GM21515 (cell line): ENCODE results near the gene CYP8B1.

Source experiments
- ATAC-seq: cut with Tn5 transposase; IDR thresholded peaks from one replicate; pipeline ENCODE4 v1.9.1; 2021; ENCODE audit not compliant: unreplicated experiment

CYP8B1 gene

DNA sequence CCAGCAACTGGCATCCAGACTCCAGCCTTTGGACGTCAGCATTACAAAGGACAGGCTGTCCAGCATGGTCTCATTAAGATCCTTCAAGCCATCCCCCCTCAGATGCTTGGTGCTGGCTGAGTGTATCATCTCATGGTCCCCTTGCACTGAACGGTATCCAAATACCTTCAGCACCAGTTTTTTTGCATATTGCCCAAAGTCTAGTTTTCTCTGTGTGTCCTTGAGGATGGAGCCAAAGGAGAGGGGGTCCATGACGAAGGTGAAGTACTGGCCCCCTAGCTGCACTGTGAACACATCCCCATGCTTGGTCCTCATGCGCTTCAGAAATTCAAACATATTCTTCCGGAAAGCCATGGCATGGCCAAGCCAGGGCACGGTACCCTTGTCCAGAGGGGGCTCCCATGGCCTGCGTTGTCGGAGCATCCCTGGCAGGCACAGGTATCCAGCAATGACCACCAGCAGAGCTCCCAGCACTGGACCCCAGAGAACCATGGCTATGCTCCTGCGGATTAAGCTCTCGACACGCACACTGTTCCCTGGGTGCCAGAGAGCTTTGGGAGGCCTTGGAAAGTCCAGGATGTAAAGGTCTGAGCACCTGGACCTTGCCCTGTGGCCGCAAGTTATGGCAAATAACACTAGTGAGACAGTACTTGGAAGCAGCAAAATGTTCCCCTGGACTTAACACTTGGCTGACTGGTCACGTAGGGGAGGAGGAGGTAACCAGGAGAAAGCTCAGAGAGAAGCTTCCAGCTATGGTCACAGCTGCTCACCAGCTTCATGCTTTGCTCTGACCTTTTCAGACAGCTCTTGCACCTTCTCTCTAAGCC, at the start of gene CYP8B1:
Gene CYP8B1 (minus strand): TSS at position 555 of the 827 bp plus-strand sequence. CDS start 63 bp downstream, at position 492.
- no peak for ATAC-seq

DNA sequence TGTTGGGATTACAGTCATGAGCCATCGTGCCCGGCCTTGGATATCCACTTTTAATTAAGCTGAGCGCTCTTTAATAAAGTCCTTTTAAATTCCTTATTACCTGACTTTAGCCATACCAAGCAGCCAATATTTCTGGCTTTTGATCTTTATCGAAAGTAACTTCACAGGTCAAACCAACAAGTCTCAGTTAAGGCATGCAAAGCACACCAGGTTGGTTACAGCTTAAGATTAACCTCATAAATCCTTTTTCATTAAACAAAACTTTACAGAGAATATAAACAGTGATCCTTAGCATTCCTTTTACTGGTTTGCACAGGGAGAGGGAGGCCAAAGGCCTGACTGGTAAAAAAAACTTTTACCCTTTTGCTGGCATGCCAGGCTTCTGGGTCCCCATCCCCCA, 47.9 kb upstream of the CYP8B1 start:
- no peak for ATAC-seq

GRCh38 chr3:42914771-42915515, 39.3 kb upstream of the CYP8B1 start:
- no peak for ATAC-seq

DNA sequence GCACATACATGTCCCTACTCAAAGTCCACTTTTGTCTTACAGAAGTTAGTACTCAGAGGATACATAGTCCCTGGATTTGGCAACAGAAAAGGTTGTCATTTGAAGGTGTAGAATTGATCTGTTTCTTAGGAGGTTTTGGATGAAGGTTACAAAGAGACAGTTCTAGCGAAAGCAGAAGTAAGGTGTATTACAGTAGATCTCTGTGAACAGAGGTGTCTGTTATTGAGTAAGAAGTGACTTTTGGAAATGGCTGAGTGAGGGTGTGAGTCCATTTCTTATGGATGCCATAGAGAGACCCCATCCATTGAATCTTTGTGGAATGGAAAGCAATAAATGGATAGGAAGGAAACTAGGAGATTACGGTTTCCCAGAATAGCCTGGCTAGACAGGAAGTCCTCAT, 35.9 kb upstream of the CYP8B1 start:
- no peak for ATAC-seq

DNA sequence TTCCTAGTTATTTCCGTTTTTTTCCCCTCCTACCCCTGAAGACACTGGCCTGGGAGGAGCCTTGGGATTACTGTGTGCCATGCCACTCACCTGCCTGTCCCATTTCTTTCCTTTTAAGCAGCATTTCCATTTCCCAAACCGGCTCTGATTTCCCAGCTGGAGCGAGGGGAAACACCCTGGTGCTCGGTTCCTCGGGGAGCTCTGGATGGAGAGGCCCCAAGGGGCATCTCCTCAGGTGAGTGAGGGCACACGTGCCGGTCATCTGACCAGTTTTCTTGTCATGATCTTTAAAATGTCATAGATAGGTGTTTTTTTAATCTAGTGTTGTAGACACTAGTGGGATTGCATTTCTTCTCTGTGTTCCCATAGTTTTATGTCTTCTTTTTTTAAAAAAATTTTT, 33.0 kb upstream of the CYP8B1 start:
- no peak for ATAC-seq

GRCh38 chr3:42906848-42907183, 31.1 kb upstream of the CYP8B1 start:
- no peak for ATAC-seq

- ATAC-seq = no peak
Observed at GRCh38 chr3:42906070-42906847, 30.6 kb upstream of the CYP8B1 start, which contains the start of gene ZNF662. TSS of gene ZNF662 (plus strand) at chr3:42906142. CDS start at chr3:42908115, 1,973 bp downstream.

GRCh38 chr3:42905740-42906069, 30.0 kb upstream of the CYP8B1 start:
- ATAC-seq = no peak

DNA sequence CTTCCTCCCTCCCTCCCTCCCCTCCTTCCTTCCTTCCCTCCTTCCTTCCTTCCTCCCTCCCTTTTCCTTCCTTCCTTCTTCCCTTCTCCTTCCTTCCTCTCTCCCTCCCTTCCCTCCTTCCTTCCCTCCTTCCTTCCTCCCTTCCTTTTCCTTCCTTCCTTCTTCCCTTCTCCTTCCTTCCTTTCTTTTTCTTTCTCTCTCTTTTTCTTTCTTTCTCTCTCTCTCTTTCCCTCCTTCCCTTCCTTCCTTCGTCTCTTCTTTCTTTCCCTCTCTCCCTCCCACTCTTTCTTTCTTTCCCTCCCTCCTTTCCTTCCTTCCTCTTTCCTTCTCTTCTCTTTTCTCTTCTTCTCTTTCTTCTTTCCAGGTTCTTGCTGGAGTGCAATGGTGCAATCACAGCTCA, 28.4 kb upstream of the CYP8B1 start:
- no peak for ATAC-seq

DNA sequence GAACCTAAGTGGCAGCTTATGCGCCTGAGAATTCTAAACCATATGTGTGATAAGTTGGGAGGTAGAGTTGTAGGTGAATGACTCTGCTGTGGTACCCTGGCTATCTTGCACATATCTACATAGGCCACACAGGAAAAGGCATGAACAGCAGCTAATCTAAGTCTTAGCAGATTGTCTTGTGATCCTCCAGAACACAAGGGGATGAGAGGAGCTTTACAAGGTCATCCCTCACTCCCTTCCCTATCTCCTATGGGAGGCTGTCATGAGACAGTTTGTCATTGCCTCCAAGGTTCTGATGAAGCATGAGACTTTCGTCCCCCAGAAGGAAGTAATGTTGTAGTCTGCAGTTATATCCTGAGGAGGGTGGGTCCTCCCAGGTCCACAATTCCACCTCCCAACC, 26.6 kb upstream of the CYP8B1 start:
- ATAC-seq = no peak

DNA sequence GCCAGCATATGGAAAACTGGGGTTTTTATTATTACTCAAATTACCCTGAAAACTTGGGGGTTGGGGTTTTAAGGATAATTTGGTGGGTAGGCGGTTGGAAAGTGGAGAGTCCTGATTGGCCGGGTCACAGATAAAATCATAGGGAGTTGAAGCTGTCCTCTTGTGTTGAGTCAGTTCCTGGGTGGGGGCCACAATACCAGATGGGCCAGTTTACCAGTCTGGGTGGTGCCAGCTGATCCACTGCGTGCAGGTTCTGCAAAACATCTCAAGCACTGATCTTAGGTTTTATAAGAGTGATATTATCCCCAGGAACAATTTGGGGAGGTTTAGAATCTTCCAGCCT, 25.4 kb upstream of the CYP8B1 start:
- ATAC-seq = no peak

GRCh38 chr3:42900226-42901072, 24.8 kb upstream of the CYP8B1 start:
- no peak for ATAC-seq

DNA sequence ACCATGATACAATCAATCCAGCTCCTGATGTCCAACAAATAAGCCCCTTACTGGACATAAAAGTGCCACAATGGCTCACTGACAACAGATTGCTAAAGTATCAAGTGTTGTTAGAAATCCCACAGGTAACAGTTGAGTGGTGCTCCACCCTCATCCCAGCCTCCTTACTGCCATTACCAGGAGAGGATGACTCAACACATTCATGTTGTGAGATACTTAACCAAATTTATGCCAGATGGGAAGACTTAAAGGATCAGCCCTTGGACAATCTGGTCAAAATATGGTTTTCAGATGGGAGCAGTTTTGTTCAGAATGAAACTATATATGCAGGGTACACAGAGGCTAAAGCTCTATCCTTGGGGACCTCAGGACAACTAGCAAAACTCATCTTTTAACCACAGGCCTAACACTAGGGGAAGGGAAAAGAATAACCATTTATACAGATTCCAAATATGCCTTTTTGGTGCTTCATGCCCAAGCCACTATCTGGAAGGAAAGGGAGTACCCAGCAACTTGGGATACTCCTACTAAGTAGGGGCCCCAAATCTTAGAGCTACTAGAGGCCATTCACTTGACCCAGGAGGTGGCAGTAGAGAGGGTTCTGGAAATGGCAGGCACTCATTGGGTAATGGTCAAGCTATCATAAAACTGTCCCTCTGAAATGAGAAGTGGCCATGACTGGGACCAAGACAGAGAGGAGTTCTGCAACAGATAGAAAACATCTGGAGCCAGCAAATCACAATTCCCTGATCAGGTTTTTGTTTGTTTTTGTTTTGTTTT, 23.4 kb upstream of the CYP8B1 start:
- ATAC-seq = no peak

DNA sequence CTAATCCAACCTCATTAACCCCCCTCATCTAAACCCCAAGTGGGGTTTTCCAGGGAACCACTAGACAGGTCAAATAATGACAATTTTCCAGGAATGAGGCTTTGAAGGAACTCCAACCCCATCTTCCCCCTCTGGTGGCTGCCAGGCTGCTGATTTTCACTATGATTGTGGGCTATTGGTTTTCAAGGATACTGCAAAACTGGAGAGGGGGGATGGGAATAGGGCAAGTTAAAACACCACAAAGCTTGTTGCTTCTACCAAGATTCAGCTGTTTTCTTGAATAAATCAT, 19.8 kb upstream of the CYP8B1 start:
- no peak for ATAC-seq

DNA sequence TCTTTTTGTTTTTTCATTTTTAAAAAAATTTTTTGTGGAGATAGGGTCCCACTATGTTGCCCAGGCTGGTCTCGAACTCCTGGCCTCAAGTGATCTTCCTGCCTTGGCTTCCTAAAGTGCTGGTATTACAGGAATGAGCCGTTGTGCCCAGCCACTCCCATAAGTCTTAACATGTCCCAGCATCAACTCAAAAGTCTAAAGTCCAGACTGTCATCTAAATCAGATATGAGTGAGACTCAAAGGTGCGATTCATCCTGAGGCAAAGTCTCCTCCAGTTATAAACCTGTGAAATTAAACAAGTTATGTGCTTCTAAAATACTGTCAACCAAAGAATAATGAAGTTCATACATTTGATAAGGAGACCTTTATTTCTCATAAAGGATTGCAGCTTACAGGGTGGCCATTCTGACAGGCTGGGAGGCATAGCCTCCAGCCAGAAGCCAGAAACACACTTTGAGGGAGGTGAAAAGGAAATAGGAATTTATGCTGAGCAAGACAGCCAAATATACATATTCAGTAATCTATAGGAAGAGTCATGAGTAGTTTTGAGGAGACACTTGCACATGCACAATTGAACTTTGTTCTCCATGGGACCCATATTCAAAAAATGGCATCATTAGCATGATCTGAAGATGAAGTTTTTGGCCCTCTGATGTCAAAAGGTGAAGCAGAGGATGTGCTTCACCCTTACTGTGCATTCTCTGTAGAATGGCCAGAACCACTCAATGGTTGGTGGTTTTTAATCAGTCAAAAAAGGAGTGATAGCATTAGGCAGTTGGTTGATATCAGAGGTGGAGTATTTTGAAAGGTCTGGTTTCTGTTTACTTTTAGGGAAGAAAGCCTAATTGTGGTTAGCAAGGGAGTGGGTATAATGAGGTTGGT, 19.3 kb upstream of the CYP8B1 start:
- ATAC-seq = no peak

DNA sequence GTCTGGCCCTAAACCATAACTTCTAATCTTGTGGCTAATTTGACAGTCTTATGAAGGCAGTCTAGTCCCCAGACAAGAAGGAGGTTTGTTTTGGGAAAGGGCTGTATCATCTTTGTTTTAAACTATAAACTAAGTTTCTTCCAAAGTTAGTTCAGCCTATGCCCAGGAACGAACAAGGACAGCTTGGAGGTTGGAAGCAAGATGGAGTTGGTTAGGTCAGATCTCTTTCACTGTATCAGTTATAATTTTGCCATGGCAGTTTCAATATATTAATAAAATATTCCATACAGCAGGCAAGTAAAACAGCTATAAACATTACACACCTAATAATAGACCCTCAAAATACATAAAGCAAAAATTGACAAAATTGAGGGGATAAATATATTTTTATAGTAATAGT, 17.1 kb upstream of the CYP8B1 start:
- ATAC-seq = no peak

DNA sequence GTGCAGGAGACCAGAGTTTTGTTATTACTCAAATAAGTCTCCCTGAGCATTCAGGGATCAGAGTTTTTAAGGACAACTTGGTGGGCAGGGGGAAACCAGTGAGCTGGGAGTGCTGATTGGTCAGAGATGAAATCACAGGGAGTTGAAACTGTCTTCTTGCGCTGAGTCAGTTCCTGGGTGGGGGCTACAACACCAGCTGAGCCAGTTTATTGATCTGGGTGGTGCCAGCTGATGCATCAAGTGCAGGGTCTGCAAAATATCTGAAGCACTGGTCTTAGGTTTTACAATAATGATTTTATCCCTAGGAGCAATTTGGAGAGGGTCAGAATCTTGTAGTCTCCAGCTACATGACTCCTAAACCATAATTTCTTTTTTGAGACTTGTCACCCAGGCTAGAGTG, 16.5 kb upstream of the CYP8B1 start:
- no peak for ATAC-seq

DNA sequence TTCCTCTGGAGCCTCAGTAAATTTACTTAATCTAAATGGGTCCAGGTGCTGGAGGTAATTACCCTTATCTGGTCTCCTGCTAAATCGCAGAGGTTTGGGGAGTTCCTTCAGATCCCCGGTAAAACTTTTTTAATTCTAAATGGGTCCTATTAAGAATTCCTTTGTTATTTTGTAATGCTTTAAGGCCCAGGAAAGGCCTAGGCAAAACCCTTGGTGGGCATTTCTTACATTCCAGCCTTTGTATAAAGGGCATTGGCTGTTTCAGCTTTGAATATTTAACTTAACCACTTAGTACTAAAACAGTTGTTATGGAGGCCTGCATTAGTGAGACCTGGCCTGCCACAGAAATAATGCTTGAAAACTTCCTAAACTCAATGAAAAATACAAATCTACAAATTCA, 15.4 kb upstream of the CYP8B1 start:
- no peak for ATAC-seq

DNA sequence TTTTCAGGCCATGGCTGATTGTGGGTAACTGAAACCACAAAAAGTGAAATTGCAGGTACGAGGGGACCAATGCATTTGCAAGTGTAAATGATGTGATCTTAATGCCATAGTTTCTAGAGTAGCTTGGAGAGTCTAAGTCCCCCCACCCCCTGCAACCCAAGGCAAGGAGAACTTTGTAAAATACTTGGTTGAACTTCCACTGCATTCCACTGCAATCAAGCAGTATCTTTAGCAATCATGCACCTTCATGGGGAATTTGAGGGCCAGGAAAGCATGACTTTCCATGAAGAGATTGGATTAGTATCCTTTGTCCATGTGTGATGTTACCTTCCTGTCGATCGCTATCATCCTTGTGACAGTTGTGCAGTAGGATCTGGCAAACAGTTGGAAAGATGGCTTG, 11.4 kb upstream of the CYP8B1 start:
- no peak for ATAC-seq
